Upper lobe of left lung (tissue), 6 donors: ENCODE data around the gene NPW. TPM values are rescaled to one million over a fixed set of nuclear protein-coding genes. Genes with fewer than 3 reads are reported as not detected.

Source experiments
- ATAC-seq, 2 donors: fragments of 200-7000 bp; cut with Tn5 transposase; one replicate each; pipeline ENCODE4 v1.9.1; 2022; ENCODE audit warnings: mild to moderate bottlenecking in 2 of 2, moderate library complexity in 2 of 2; ENCODE audit not compliant: low FRiP score in 2 of 2
- DNase-seq, 2 donors: peaks; one replicate each; pipeline ENCODE4 v3.0.0-alpha.2; 2019 to 2020
- H3K27ac ChIP-seq, 4 donors: fragments of 200-600 bp; sonication (generic); one replicate each; pipeline ENCODE4 v1.5.1; 2016 to 2019
- H3K27me3 ChIP-seq, 4 donors: fragments of 200-600 bp; sonication (generic); one replicate each; pipeline ENCODE4 v1.5.1; 2017 to 2019
- H3K36me3 ChIP-seq, 4 donors: fragments of 200-600 bp; sonication (generic); one replicate each; pipeline ENCODE4 v1.5.1; 2016 to 2019
- H3K4me1 ChIP-seq, 4 donors: fragments of 200-600 bp; sonication (generic); one replicate each; pipeline ENCODE4 v1.5.1; 2018 to 2019
- H3K4me3 ChIP-seq, 4 donors: fragments of 200-600 bp; sonication (generic); one replicate each; pipeline ENCODE4 v1.5.1; 2017 to 2019; ENCODE audit warnings: mild to moderate bottlenecking in 2 of 4, moderate library complexity in 1 of 4
- H3K9me3 ChIP-seq, 4 donors: fragments of 200-600 bp; sonication (generic); one replicate each; pipeline ENCODE4 v1.5.1; 2018 to 2019
- CTCF ChIP-seq, 6 experiments: fragments of 450-650 bp in 4 of 6; fragments of 200-600 bp in 2 of 6; sonication (generic) in 2 of 6; IDR thresholded peaks; one replicate each; pipeline ENCODE4 v1.5.1; 2016 to 2019; ENCODE audit warnings: antibody characterized with exemption in 6 of 6
- EP300 ChIP-seq, 4 donors: sonication (generic); formaldehyde crosslinking; IDR thresholded peaks; one replicate each; pipeline ENCODE4 v1.5.1; 2017; ENCODE audit warnings: antibody characterized with exemption in 4 of 4, control low read depth in 2 of 4
- POLR2A ChIP-seq, 4 donors: fragments of 450-650 bp; IDR thresholded peaks; one replicate each; pipeline ENCODE4 v1.5.1; 2016 to 2017; ENCODE audit warnings: antibody characterized with exemption in 4 of 4, mild to moderate bottlenecking in 2 of 4
- POLR2AphosphoS5 ChIP-seq, 2 donors: sonication (generic); formaldehyde crosslinking; IDR thresholded peaks; one replicate each; pipeline ENCODE4 v1.5.1; 2017; ENCODE audit warnings: antibody characterized with exemption in 2 of 2
- WGBS, 2 donors: methylation state at CpG; one replicate each; pipeline ENCODE4 v1.1.5; 2017 to 2018; 5-methylcytosine and 5-hydroxymethylcytosine counted together
- total RNA-seq, 6 donors: library from RNA; depleted of rRNA in 4 of 6; stranded (reverse); fragments of >200 nt in 4 of 6; gene quantifications; one replicate each; pipeline versions ENCODE4 v1.1.0 to v1.2.1, GENCODE V29; 2016 to 2021
- donor health status: DM: no; HTN: no; CAD: no; lungs with moderate emphysema.
- donor health status: DM: no; HTN: yes; CAD: no; lungs with severe emphysema.

Gene NPW
- total RNA-seq, 6 donors from 2014 or later: 0.67 to 0.80 TPM; not detected in 4

DNA sequence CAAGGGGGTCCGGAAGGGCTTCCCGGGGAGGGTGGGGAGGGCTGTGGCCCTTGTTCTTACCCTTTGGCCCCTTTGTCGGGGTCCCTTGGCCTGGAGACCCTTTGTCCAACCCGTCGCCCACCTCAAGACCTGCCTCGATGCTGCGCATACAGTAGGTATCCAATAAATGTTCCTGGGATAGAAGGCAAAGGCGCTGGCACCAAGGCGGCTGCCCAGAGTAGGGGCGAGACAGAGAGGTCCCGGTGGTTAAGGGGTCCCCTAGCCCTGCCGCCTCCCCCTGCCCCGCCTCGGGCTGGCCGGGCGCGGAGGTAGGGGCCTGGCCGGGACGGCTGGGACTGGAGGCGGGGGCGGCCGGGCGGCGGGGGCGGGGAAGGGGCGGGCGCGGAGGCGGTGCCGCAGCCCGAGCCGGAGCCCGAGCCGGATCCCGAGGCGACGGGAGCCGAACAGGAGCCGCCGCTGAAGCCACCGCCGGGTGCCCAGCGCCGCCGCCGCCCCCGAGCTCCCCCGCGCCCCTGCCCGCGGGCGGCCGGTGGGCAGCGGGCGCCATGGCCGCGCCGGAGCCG is 7.0 kb downstream of the NPW start, which contains the start of gene NHERF2:
TSS of gene NHERF2 (plus strand) at position 442 of the 563 bp plus-strand sequence. CDS start at position 546, 104 bp downstream.
- TF ChIP-seq CTCF (IDR thresholded peaks at IDR 0.05) (no peak), POLR2A (IDR thresholded peaks at IDR 0.05) (no peak), EP300 (IDR thresholded peaks at IDR 0.05) (no peak), POLR2AphosphoS5 (IDR thresholded peaks at IDR 0.05) (no peak)
- Histone ChIP-seq H3K4me1 (peaks cover 49 to 70% (median 60%) of the 10 kb centered on the region in 4 donors), H3K36me3 (peaks cover 0 to 11% (median 0%) of the 10 kb centered on the region in 4 donors), H3K27me3 (peaks cover 0 to 3% (median 1%) of the 10 kb centered on the region in 4 donors), H3K27ac (peak within 1 kb of the TSS; percentile 71 to 95 (median 86)), H3K9me3 (no peaks in the 10 kb centered on the region), H3K4me3 (peak within 1 kb of the TSS; percentile 82 to 97 (median 88))
- ATAC-seq (peak in 1 of 2 donors; percentile 34), DNase-seq (peak; percentile 60 to 90)
- 24 to 51% methylated on average over 6 to 11 of the region's 59 CpGs for WGBS, 2 donors

GRCh38 chr16:2027024-2028010 is 7.7 kb downstream of the NPW start:
- H3K4me1 ChIP-seq: peaks cover 53 to 76% (median 63%) of the 10 kb centered on the region in 4 donors
- peak in 1 of 2 donors; percentile 89 for DNase-seq
- 0 to 6% methylated on average over 7 to 40 of the region's 76 CpGs for WGBS, 2 donors

GRCh38 chr16:2028146-2028545 is 8.6 kb downstream of the NPW start:
- TF ChIP-seq POLR2AphosphoS5 (IDR thresholded peaks at IDR 0.05) (no peak), POLR2A (IDR thresholded peaks at IDR 0.05) (no peak), EP300 (IDR thresholded peaks at IDR 0.05) (no peak), CTCF (IDR thresholded peaks at IDR 0.05) (no peak)
- peak overlapping the region; percentile 82 to 97 (median 88) for H3K4me3 ChIP-seq
- 6 to 45% methylated on average over 3 of the region's 3 CpGs for WGBS, 2 donors
- peaks cover 56 to 77% (median 62%) of the 10 kb centered on the region in 4 donors for H3K4me1 ChIP-seq
- H3K9me3 ChIP-seq: no peaks in the 10 kb centered on the region
- DNase-seq (no peak), ATAC-seq (no peak)
- H3K36me3 ChIP-seq: peaks cover 0 to 11% (median 0%) of the 10 kb centered on the region in 4 donors
- H3K27ac ChIP-seq: peak overlapping the region; percentile 71 to 95 (median 78)
- H3K27me3 ChIP-seq: no peaks in the 10 kb centered on the region

More at GRCh38 chr16:2027024-2028010, 7.7 kb downstream of the NPW start:
- Histone ChIP-seq H3K27me3 (no peaks in the 10 kb centered on the region), H3K36me3 (peaks cover 0 to 11% (median 0%) of the 10 kb centered on the region in 4 donors), H3K4me3 (peak overlapping the region; percentile 82 to 97 (median 88)), H3K27ac (peak overlapping the region; percentile 71 to 95 (median 78)), H3K9me3 (no peaks in the 10 kb centered on the region)
- TF ChIP-seq POLR2AphosphoS5 (IDR thresholded peaks at IDR 0.05): peak in 1 of 2 donors; percentile 7
- TF ChIP-seq POLR2A (IDR thresholded peaks at IDR 0.05): no peak
- TF ChIP-seq EP300 (IDR thresholded peaks at IDR 0.05): no peak
- no peak for TF ChIP-seq CTCF (IDR thresholded peaks at IDR 0.05)
- no peak for ATAC-seq

- H3K36me3 ChIP-seq: peaks cover 0 to 12% (median 0%) of the 10 kb centered on the region in 4 donors
- TF ChIP-seq CTCF (IDR thresholded peaks at IDR 0.05): no peak
- no peak for TF ChIP-seq POLR2AphosphoS5 (IDR thresholded peaks at IDR 0.05)
- no peak for TF ChIP-seq EP300 (IDR thresholded peaks at IDR 0.05)
- TF ChIP-seq POLR2A (IDR thresholded peaks at IDR 0.05): no peak
- peak overlapping the region; percentile 28 to 97 (median 88) for H3K4me3 ChIP-seq
- H3K9me3 ChIP-seq: no peaks in the 10 kb centered on the region
- no peaks in the 10 kb centered on the region for H3K27me3 ChIP-seq
- H3K4me1 ChIP-seq: peaks cover 57 to 77% (median 62%) of the 10 kb centered on the region in 4 donors
- peak overlapping the region in 3 of 4 donors; percentile 72 to 95 (median 84) for H3K27ac ChIP-seq
- no peak for DNase-seq
- ATAC-seq: no peak
- 43 to 58% methylated on average over 5 to 8 of the region's 18 CpGs for WGBS, 2 donors
Observed at GRCh38 chr16:2028620-2029220, 9.1 kb downstream of the NPW start.
